Spleen (tissue), 11 donors: Measurements from ENCODE around the gene KHK. TPM values are rescaled to one million over a fixed set of nuclear protein-coding genes. Genes with fewer than 3 reads are reported as not detected.

Experiments used
- DNase-seq: peaks from one replicate; pipeline ENCODE4 v3.0.0-alpha.2; 2020
- H3K27ac ChIP-seq, 8 donors: fragments of 200-600 bp; sonication (generic) in 7 of 8; 1 replicate in 4 of 8; 2 replicates in 4 of 8; pipeline versions ENCODE4 v1.5.0 to v1.8.0; 2016 to 2021; ENCODE audit warnings: inconsistent platforms in 4 of 8, mild to moderate bottlenecking in 4 of 8, moderate library complexity in 1 of 8
- H3K27me3 ChIP-seq, 7 donors: fragments of 200-600 bp; sonication (generic) in 6 of 7; replicated peaks in 1 of 7; 1 replicate in 4 of 7; 2 replicates in 3 of 7; pipeline versions ENCODE4 v1.5.0 to v1.8.0; 2016 to 2021; ENCODE audit warnings: inconsistent platforms in 3 of 7, mild to moderate bottlenecking in 1 of 7
- H3K36me3 ChIP-seq, 6 donors: fragments of 200-600 bp; sonication (generic) in 5 of 6; 1 replicate in 4 of 6; 2 replicates in 2 of 6; pipeline versions ENCODE4 v1.5.0 to v1.8.0; 2016 to 2021; ENCODE audit warnings: inconsistent platforms in 2 of 6
- H3K4me1 ChIP-seq, 6 donors: fragments of 200-600 bp; sonication (generic) in 5 of 6; 1 replicate in 3 of 6; 2 replicates in 3 of 6; pipeline versions ENCODE4 v1.5.0 to v1.8.0; 2016 to 2021; ENCODE audit warnings: inconsistent platforms in 3 of 6
- H3K4me3 ChIP-seq, 8 donors: fragments of 200-600 bp; sonication (generic) in 7 of 8; 1 replicate in 4 of 8; 2 replicates in 4 of 8; pipeline versions ENCODE4 v1.5.0 to v1.8.0; 2016 to 2021; ENCODE audit warnings: inconsistent platforms in 4 of 8, mild to moderate bottlenecking in 4 of 8, moderate library complexity in 2 of 8
- H3K9me3 ChIP-seq, 8 donors: fragments of 200-600 bp; sonication (generic) in 7 of 8; 1 replicate in 4 of 8; 2 replicates in 4 of 8; pipeline versions ENCODE4 v1.5.0 to v1.8.0; 2016 to 2021; ENCODE audit warnings: inconsistent platforms in 4 of 8
- CTCF ChIP-seq, 11 experiments: fragments of 200-600 bp in 7 of 11; fragments of 450-650 bp in 4 of 11; sonication (generic) in 4 of 11; IDR thresholded peaks in 8 of 11; conservative IDR thresholded peaks in 3 of 11; 1 replicate in 7 of 11; 2 replicates in 4 of 11; pipeline versions ENCODE4 v1.4.0 to v1.8.0; 2016 to 2021; ENCODE audit warnings: antibody characterized with exemption in 11 of 11, inconsistent platforms in 4 of 11, mild to moderate bottlenecking in 1 of 11
- POLR2A ChIP-seq, 3 donors: fragments of 450-650 bp; IDR thresholded peaks; one replicate each; pipeline ENCODE4 v1.5.1; 2017; ENCODE audit warnings: antibody characterized with exemption in 3 of 3, mild to moderate bottlenecking in 1 of 3
- POLR2AphosphoS5 ChIP-seq, 3 donors: sonication (generic); formaldehyde crosslinking; IDR thresholded peaks; one replicate each; pipeline ENCODE4 v1.5.1; 2017; ENCODE audit warnings: antibody characterized with exemption in 3 of 3
- WGBS, 5 donors: extraction: QIAGEN DNeasy Blood & Tissue Kit in 3 of 5; methylation state at CpG; one replicate each; pipeline versions ENCODE4 v1.1.5 to v1.1.7; 2013 to 2018; 5-methylcytosine and 5-hydroxymethylcytosine counted together
- intact Hi-C: fragments of 100-400 bp; cut with DNase I; formaldehyde crosslinking; loops from one replicate; pipeline ENCODE4 v1.15.0; 2023; ENCODE audit warnings: low total_unique reads
- polyA plus RNA-seq, 3 donors: library from polyadenylated mRNA; stranded (reverse); fragments of 200-250 nt; gene quantifications; one replicate each; pipeline ENCODE4 v1.2.1, GENCODE V29; 2013
- total RNA-seq, 7 donors: library from RNA; depleted of rRNA in 3 of 7; stranded (reverse); fragments of >200 nt in 3 of 7; fragmentation: NEBNext Ultra II Directional in 4 of 7; extraction: Animal tissue kit (Norgen Biotek cat#: 25700) in 4 of 7; gene quantifications; one replicate each; pipeline versions ENCODE4 v1.1.0 to v1.2.1, GENCODE V29; 2016 to 2021
- donor health status: healthy with polysubstance abuse.
- donor health status: DM: no; HTN: no; CAD: no; lungs with moderate emphysema.
- donor health status: DM: no; HTN: no; CAD: no.
- donor health status: Bipolar disorder and iron deficiency.
- donor health status: healthy.
- donor health status: DM: no; HTN: no; CAD: no.
- donor health status: DM: yes; HTN: yes; CAD: no.

The KHK gene
- total and polyA plus RNA-seq, 10 donors: 3.3 to 8.3 (median 4.0) TPM

GRCh38 chr2:27143285-27143684 is 56.7 kb downstream of the KHK start:
- Histone ChIP-seq H3K27ac (no peak overlapping the region), H3K9me3 (no peaks in the 10 kb centered on the region), H3K36me3 (no peaks in the 10 kb centered on the region), H3K27me3 (no peaks in the 10 kb centered on the region), H3K4me3 (no peak overlapping the region), H3K4me1 (no peaks in the 10 kb centered on the region)
- intact Hi-C loops: no loop called here
- TF ChIP-seq CTCF (IDR thresholded peaks at IDR 0.05 in 8 of 11, conservative IDR thresholded peaks at IDR 0.05 in 3 of 11) (no peak), POLR2AphosphoS5 (IDR thresholded peaks at IDR 0.05) (no peak), POLR2A (IDR thresholded peaks at IDR 0.05) (no peak)
- DNase-seq: no peak
- WGBS, 5 donors: 84 to 100% (median 89%) methylated on average over 1 of the region's 1 CpG

GRCh38 chr2:27145682-27146081 is 59.1 kb downstream of the KHK start:
- Histone ChIP-seq H3K4me3 (no peak overlapping the region), H3K9me3 (no peaks in the 10 kb centered on the region), H3K27me3 (peaks cover 0 to 16% (median 0%) of the 10 kb centered on the region in 7 donors), H3K4me1 (peaks cover 0 to 3% (median 0%) of the 10 kb centered on the region in 6 donors), H3K27ac (no peak overlapping the region), H3K36me3 (no peaks in the 10 kb centered on the region)
- TF ChIP-seq POLR2A (IDR thresholded peaks at IDR 0.05): no peak
- no peak for TF ChIP-seq POLR2AphosphoS5 (IDR thresholded peaks at IDR 0.05)
- TF ChIP-seq CTCF (IDR thresholded peaks at IDR 0.05 in 8 of 11, conservative IDR thresholded peaks at IDR 0.05 in 3 of 11): no peak
- WGBS, 5 donors: 78 to 87% (median 81%) methylated on average over 2 of the region's 2 CpGs
- DNase-seq: no peak
- intact Hi-C loops: no loop called here

GRCh38 chr2:27147935-27148334 is 61.4 kb downstream of the KHK start:
- TF ChIP-seq CTCF (IDR thresholded peaks at IDR 0.05 in 8 of 11, conservative IDR thresholded peaks at IDR 0.05 in 3 of 11) (no peak), POLR2A (IDR thresholded peaks at IDR 0.05) (no peak), POLR2AphosphoS5 (IDR thresholded peaks at IDR 0.05) (no peak)
- no peak overlapping the region for H3K4me3 ChIP-seq
- peak; percentile 28 for DNase-seq
- 89 to 93% (median 90%) methylated on average over 8 of the region's 8 CpGs for WGBS, 5 donors
- H3K36me3 ChIP-seq: no peaks in the 10 kb centered on the region
- peaks cover 0 to 3% (median 0%) of the 10 kb centered on the region in 6 donors for H3K4me1 ChIP-seq
- no peaks in the 10 kb centered on the region for H3K9me3 ChIP-seq
- H3K27ac ChIP-seq: no peak overlapping the region
- intact Hi-C loops: no loop called here
- peaks cover 0 to 16% (median 0%) of the 10 kb centered on the region in 7 donors for H3K27me3 ChIP-seq

GRCh38 chr2:27148801-27149439 is 62.3 kb downstream of the KHK start, which contains the start of gene TCF23:
TSS of gene TCF23 (plus strand) at chr2:27149004. CDS start at chr2:27149134, 130 bp downstream.
- Histone ChIP-seq H3K4me3 (peak within 1 kb of the TSS in 3 of 8 donors; percentile 9 to 34 (median 18)), H3K27ac (peak within 1 kb of the TSS in 6 of 8 donors; percentile 26 to 60 (median 46)), H3K27me3 (peaks cover 0 to 16% (median 0%) of the 10 kb centered on the region in 7 donors), H3K9me3 (no peaks in the 10 kb centered on the region), H3K36me3 (no peaks in the 10 kb centered on the region), H3K4me1 (peaks cover 0 to 3% (median 0%) of the 10 kb centered on the region in 6 donors)
- WGBS, 5 donors: 64 to 88% (median 69%) methylated on average over 11 to 12 of the region's 12 CpGs
- peak; percentile 76 for DNase-seq
- peak; percentile 7 to 68 (median 61) for TF ChIP-seq POLR2AphosphoS5 (IDR thresholded peaks at IDR 0.05)
- no peak for TF ChIP-seq CTCF (IDR thresholded peaks at IDR 0.05 in 8 of 11, conservative IDR thresholded peaks at IDR 0.05 in 3 of 11)
- TF ChIP-seq POLR2A (IDR thresholded peaks at IDR 0.05): no peak
- intact Hi-C loops: no loop called here
